Measurements from ENCODE around the gene BCAS3.

BCAS3 gene

GRCh38 chr17:61384692-61385576 lies 707.3 kb downstream of the BCAS3 start:
- DNase-seq (ENCODE audit: low read depth) = no peak

DNA sequence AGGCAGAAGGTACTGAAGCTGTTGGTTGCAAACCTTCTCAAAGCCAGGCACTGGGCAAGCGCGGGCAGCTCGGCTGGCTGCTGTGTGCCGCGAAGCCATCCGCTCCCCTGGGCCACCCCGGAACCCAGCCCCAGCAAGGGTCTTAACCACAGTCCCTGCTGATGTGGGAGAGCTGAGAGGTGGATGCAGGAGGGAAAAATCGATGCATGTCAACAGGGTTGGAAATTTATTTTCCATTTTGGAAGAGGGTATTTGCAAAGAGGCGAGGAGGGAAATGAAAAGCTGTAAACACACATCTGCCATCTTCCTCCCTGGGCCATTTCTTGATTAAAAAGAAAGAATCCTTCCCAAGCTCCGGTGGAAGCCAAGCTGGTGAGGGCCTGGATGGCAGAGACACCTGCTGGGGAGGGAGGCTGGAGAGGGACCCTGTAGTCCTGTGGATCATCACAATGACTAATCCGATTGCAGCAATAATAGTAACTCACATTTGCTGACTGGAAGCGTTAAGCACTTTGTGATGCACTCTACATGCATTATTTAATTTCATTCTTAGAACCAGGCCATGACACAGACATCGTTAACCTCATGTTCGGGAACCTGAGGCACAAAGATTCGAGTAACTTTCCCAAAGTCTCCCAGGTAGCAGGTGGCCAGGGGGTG lies 708.1 kb downstream of the BCAS3 start:
- no peak for DNase-seq (ENCODE audit: low read depth)

DNA sequence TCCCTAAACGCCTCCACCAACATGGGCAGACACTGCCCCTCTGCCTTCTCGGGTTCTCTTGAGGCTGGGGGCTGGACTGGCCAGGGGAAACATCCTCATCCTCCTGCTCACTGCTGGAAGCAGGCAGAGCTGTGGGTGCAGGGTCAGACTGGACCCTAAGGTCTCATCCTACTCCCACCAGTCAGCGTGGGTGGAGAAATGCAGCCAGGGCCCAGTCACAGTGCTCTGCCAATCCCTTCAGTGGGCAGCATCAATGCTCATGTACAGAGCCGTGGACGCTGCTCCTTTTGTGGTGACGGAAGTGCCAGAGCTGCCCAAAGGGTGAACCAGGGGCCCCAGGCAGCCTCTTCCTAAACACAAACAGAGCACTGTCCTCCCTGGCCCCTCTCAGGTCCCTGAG lies 708.6 kb downstream of the BCAS3 start:
- no peak for DNase-seq (ENCODE audit: low read depth)

GRCh38 chr17:61387011-61387410 lies 709.4 kb downstream of the BCAS3 start:
- no peak for DNase-seq (ENCODE audit: low read depth)

- DNase-seq (ENCODE audit: low read depth) = no peak
These were observed 710.1 kb downstream of the BCAS3 start for GRCh38 chr17:61387511-61388305.

GRCh38 chr17:61388561-61389356 lies 711.1 kb downstream of the BCAS3 start:
- no peak for DNase-seq (ENCODE audit: low read depth)

- DNase-seq (ENCODE audit: low read depth) = no peak
These were observed 712.2 kb downstream of the BCAS3 start for GRCh38 chr17:61389670-61390478.

GRCh38 chr17:61390479-61390791 lies 712.8 kb downstream of the BCAS3 start:
- DNase-seq (ENCODE audit: low read depth) = no peak

DNA sequence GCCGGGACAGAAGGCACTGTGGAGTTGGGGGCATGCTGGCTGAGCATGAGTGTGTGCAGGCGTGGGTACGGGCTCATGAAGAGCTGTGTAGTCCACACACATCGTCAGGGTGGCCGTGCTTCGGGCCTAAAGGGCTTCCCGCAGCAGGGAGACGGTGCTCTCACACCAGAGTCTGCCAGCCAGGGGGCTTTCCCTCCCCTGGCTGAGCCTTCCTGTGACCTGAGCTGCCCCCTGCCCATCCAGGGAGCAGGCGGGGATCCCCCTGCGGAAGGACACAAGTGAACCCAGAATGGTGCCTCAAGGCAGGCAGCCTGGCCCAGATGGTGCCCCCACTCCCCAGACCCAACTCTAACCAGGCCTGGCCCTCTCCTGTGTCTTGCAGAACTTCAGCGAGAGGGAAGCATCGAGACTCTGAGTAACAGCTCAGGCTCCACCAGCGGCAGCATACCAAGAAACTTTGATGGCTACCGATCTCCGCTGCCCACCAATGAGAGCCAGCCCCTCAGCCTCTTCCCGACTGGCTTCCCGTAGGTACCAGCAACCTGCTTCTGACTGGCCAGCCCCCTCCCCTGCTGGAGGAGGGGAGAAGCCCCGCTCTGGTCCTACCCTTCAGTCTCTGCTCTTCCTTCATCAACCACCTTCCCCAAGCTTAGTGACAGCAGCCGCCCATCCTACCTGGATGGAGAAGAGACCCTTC lies 714.1 kb downstream of the BCAS3 start:
- no peak for DNase-seq (ENCODE audit: low read depth)

DNA sequence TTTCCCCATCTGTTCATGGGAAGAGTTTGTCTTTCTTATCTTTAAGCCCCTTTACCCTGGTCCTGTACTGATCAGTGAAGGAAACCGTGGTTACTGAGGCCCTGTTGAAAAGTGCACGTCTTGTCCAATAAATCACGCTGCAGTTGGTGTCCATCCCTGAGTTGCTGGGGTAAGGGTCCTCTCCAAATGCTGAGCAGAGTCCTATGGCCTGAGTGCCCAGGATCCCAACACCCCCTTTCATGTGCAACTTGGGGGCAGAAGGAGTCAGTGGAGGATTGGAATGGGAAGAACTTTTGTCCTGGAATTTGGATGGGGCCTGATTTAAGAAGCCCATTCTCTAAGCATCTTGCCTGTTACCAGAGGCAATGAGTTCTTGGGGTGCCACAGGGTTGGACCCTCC lies 715.0 kb downstream of the BCAS3 start:
- no peak for DNase-seq (ENCODE audit: low read depth)

DNA sequence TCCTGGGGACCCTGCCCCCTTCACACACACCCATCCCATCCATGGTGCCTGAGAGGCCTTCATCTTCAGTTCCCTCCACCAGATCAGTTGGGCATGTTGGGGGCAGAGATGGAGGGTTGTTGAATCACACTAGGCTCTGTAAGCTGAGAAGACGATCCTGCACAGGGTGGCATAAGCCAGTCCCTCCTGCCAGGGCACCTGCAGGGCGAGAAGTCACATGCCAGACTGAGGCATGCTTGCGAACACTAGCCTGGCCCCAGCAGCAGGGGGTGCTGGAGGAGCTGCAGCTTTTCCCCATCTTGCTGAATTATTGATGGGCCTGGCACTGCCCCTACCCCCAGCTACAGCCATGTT lies 715.9 kb downstream of the BCAS3 start:
- DNase-seq (ENCODE audit: low read depth) = no peak

DNA sequence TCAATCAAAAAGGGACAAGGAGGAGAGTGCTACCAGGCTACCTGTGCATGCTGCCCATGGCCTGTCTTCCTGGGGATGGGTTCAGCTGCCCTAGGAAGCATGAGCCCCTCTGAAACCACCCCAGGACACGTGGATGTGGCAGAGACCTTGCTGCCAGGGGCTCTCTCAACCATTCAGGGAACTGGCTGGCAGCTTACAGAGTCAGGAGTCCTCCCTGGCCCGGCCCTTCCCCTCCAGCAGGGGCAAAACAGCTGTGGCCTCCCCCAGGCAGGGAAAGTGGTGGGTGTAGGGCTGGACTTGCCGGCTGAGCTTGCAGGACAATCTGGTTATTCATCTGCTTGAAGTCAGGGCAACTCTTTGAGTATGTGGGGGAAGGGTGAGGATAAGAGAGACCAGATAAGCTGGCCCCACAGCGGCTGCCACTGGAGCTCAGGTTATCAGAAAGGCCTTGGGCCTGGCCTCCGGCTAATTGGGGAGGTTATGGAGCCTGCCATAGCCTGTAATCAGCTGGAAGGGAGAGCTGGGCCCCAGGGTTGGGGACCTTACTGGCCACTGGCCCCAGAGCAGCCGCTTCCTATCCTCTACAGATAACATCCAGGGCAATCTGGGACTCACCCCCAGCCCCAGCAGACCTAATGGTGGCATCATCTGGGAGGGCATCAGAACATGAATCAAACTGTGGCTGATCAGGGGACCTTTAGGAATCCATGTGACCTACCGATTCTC lies 716.4 kb downstream of the BCAS3 start:
- DNase-seq (ENCODE audit: low read depth) = no peak

DNA sequence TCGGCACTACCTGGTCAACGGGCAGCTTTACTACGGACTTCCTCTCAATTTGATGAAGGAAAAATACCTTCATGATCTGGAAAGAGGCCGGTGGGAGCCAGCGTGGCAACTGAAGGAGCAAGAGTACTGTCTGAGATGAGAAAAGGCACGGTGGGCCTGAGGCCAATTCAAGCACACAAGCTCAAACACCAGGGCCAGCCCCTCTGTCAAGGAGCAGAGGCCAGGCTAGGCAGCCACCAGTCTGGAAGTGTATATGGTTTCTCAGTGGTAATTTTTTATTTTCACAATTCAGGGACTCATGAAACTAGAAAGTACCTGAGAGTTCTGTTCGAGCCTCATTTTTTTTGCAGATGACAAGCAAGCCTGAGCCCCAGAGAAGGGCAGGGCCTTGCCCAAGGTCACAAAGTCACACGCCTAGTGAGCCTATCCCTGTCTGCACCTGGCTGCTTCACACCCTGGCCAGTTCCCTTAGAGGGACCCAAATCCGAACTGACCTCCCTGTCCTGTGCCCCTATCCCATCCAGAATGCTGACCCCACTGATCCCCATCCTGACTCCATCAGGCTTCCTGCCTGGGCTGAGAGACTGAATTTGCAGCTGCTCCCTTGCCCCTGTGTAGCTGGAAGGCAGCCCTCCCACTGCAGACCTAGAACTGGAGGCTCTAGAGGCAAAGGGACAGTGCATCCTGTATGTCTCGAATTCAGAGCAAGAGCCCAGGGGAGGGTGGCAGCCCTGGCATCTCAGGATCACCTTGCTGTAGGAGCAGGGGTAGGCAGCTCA lies 717.2 kb downstream of the BCAS3 start:
- no peak for DNase-seq (ENCODE audit: low read depth)

DNA sequence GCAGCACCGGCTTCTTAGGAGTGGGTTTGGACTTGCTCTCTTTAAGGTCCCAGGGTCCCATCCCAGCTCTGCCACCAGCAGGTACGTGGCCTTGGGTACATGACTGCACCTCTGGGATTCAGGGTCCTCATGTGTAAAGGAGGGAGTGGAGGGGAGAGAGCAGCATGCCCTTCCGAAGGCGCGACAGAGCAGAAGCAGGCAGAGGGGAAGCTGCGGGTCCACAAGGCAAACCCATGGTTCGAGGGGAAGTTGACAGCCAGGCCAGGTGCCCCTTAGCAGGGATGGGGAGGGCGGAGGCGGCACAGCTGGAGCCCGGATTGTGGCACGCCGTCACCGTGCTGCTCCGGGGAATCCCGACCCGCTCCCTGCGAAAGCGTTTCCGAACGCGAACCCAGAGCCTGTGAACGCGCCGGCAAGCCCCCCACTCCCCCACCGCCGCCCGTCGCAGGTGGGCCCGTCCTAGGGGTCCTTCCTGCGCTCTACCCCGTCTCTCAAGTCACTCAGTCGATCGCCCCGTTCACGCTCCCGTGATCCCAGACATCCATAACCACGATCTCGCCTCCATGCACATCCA lies 717.8 kb downstream of the BCAS3 start:
- DNase-seq (ENCODE audit: low read depth) = no peak

- DNase-seq (ENCODE audit: low read depth) = no peak
These were observed 718.4 kb downstream of the BCAS3 start for GRCh38 chr17:61395983-61396585.

DNA sequence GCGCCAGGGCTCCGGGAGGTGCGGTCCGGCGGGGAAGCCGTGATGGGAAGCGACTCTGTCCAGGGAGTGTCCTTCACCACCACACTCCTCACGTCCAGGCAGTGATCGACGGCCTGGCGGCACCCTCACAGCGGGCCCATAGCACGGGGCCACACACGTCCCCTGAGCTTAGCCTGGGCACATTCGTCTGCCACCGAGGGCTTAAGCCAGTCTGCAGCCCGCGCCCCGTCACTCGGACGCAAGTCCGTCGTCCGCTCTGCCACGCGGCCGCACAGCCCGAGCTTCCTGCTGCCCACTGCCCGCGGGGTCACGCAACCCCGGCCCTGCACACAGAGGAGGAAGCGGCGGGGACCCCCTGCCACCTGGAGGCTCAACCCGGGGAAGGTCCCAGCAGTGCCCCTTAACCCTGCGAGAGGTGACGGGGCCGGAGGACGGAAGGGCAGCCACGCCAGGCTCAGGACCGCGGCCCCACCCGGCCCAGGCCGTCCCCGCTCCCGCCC lies 719.0 kb downstream of the BCAS3 start:
- DNase-seq (ENCODE audit: low read depth) = no peak

DNA sequence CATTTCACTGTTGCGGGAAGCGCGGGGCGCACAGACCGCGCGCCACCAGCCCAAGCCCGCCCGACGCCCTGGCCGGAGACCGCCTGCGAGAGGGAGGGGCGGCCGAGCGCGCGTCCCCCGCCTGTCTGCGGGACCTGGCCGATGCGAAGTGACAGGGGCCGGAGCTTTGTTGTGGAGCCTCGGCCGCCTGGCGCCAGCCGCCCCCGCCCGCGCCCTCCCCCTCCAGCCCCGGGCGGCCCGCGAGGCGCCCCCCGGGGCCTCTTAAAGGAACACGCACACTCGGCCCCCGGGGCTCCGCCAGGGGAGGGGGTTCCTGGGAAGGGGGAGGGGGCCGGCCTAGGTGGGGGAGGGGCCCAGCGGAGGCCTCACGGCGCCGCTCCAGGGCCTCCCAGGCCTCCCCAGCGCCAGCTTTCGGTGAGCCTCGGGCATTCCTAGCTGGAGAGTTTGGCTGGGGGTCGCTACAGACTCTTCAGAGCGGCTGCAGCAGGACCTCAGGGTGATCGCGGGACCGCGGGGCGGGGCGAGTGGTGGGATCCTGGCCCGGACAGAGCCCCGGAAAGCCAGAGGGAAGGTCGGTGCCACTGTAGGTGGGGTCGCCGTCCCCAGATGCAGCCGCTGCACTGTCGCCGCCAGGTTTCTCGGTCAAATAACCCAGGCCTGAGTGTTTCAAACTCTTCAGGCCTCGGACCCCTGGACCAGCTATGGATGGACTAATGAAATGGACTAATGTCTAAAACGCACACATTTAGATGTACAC lies 719.6 kb downstream of the BCAS3 start:
- DNase-seq (ENCODE audit: low read depth) = no peak

All from activated T-helper 9 cell treated with anti-CD3 and anti-CD28 coated beads, Interleukin-2, amount 50 U/mL, for 16 hours (primary cell).